Stimulated activated CD4-positive, alpha-beta T cell treated with anti-CD3 and anti-CD28 coated beads, Interleukin-2, amount 100 ng/mL, for 4 hours (primary cell): ENCODE data around the gene CDC42SE1.

Experiments
- DNase-seq: peaks from one replicate; pipeline ENCODE4 v3.0.0-alpha.2; 2020; ENCODE audit warnings: low read depth

Gene CDC42SE1

GRCh38 chr1:151008244-151009205 lies 50.9 kb downstream of the CDC42SE1 start, which contains the start of gene PRUNE1:
PRUNE1 (plus strand) TSS chr1:151008449; CDS start chr1:151008633, 184 bp downstream.
- peak; percentile 92 for DNase-seq

GRCh38 chr1:151007853-151008243 lies 51.6 kb downstream of the CDC42SE1 start:
- no peak for DNase-seq

DNA sequence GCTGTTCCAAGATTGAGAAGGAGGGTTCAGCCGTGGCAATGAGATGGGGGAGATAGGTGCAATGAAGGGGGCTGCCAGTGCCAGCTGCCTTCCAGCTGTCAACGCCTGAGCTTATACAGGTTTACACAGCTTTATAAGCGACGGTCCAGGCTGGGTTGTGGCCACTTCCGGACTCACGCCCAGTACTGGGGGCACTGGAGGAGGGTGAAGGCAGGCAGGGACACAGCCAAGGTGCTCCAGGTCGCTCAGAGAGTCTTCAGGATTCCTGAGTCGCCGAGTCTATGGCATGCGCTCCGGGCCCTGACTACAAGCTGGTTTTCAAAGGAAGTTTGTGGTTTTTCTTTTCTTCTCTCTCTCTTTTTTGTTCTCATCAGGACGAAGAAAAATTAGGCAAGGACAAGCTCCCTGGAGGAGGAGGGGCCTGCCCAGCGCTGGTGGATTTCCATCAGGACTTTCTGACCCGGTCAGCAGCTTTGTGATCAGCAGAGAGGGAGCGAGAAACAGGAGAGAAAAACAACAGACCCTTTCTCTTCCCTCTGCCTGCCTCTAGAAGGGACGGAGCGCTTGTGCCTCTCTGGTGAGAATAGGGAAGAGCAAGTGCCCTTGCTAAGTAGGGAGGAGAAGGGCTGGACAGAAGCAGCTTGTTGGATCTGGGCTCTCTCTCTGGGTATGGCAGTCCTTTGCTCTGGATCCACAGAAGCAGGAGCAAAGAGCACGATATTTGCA lies 52.9 kb downstream of the CDC42SE1 start, which contains the start of gene MINDY1:
Gene MINDY1, minus strand, starts transcription at position 576 of the 726 bp plus-strand sequence. CDS start 4,285 bp downstream, outside the sequence.
- DNase-seq = no peak

DNA sequence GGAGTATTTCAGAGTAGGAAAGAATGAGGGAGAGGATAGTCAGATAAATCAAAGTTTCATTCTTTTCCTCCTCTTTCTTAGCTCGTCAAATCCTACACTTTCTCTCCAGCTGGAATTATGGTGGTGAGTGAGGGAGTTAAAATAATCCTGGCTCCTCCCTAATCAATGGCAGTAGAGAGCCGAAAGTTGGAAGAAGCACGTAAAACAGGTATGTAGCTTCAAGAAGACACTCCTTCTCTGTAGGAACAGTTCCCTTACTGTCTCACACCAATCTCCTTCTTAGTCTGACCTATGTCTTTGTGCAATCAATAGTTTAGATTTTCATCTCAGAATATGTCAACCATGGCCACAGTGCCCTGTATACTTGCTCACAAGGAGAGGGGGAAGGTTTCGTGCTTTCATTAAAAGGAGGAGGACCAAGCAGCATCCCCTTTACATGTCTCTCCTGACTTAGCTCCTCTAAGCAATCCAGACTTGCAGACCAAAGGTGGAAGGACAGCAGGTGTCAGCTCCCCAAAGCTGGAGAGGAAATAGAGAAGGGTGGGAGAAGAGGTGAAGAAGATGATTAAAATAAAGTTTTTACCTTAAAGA lies 53.6 kb downstream of the CDC42SE1 start:
- no peak for DNase-seq

- DNase-seq = no peak
Observed at GRCh38 chr1:151003180-151003579, 56.2 kb downstream of the CDC42SE1 start.

GRCh38 chr1:151002611-151003010 lies 56.8 kb downstream of the CDC42SE1 start:
- no peak for DNase-seq

- no peak for DNase-seq
Observed at GRCh38 chr1:151002051-151002450, 57.4 kb downstream of the CDC42SE1 start.

- DNase-seq = no peak
Observed at GRCh38 chr1:151001602-151002001, 57.8 kb downstream of the CDC42SE1 start.
